Measurements from ENCODE around the gene KBTBD12.

GRCh38 chr3:128001576-128001975, 86.5 kb downstream of the KBTBD12 start:
- no peak for TF ChIP-seq CTCF (IDR thresholded peaks at IDR 0.05; ENCODE audit: borderline replicate concordance, extremely low read depth, low read length, poor library complexity, severe bottlenecking)
- no peak for TF ChIP-seq EZH2 (IDR thresholded peaks at IDR 0.05; ENCODE audit: borderline replicate concordance, low read depth, low read length, severe bottlenecking)

Data from DND-41 (cell line).